GM21447 (cell line): ENCODE data around the gene LINC01488.

ENCODE experiments used
- ATAC-seq: cut with Tn5 transposase; IDR thresholded peaks from one replicate; pipeline ENCODE4 v1.9.1; 2021; ENCODE audit not compliant: unreplicated experiment

LINC01488 gene

DNA sequence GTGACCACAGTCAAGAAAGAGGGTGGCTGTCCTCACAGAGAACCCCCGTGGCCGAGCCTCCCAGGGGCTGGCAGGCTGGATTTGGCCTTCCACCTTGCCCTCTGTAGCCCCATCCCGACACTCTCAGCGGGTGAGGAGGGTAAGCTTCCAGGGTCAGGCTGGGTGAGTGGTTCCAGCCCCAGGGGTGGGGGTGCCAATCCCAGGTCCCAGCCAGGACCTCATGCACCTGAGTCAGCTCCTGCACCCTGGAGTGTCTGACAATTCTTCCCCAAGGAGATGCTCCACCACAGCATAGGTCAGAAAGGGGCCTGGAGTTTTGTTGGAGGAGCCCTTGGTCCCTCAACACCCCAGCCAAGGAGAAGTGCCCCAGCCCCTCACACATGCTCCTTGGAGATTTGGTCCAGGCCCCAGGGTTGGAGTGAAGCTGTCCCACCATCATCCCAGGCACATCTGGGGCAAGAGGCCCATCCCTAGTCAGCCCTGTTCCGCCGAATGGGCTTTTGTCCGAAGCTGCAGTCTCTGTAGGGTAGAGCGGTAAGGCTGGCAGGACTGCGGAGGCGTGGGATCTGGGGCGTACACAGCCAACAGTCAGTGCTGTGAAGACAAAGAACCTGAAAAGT lies 8.4 kb downstream of the LINC01488 start:
- no peak for ATAC-seq

DNA sequence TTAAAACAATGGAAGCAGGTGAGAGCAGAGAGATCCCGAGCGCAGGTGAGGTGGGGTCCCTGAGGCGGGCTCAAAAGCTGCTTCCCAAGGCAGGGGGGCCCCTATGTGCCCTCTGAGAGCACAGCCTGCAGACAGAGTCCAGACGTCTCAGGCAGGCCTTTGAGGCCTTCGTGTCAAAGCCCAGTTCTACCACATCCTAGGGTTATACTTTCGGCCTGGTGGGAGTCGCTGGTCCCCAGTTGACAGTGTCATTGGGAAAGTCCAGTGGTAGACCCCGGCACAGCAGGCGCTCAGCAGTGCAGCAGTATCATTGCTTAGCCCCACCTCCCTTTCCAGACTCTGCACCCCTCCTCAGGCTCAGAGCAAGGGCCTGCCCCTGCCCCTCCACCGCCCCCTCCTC lies 9.1 kb downstream of the LINC01488 start:
- ATAC-seq = no peak

DNA sequence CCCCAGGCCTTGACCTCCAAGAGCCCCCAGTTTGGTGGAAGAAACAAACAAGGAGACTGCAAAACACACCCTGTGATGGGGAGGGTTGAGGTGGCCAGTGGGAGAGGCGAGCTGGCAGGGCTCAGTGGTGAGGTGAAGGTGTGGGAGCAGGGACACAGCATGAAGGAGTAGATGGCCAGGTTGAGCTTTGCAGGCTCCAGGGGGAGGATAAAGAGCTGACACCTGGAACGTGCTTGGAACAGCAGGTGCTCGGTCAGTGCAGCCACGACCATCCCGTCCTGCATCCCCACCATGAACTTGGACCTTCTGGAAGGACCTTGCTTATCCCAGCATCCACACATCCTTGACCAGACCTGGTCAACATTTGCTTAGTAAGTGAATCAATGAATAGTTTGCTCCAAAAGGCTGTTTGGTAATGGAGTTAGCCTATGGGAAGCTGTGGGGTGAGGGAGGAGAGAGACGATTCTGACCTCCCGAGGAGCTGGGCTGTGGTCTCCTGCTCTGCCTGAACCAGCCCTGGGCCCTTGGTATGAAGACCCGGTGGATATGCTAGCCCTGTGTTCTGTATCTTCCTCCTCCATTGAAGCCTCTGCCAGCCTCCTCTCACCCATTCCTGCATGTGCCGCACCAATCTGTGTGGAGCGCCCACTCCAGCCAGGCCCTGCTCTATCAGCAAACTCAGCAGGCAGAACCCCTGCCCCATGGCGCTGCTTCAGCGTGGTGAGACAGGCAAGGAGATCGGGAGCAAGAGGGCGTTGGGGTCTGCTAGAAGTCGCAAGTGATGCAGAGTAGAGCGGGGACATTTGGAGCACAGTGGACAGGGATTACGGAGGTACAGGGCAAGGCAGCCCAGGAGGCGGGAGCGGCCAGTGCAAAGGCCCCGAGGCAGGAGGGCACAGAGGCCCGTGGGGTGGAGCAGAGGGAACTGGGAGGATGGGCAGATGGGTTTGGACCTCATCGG lies 9.9 kb downstream of the LINC01488 start:
- ATAC-seq = no peak

DNA sequence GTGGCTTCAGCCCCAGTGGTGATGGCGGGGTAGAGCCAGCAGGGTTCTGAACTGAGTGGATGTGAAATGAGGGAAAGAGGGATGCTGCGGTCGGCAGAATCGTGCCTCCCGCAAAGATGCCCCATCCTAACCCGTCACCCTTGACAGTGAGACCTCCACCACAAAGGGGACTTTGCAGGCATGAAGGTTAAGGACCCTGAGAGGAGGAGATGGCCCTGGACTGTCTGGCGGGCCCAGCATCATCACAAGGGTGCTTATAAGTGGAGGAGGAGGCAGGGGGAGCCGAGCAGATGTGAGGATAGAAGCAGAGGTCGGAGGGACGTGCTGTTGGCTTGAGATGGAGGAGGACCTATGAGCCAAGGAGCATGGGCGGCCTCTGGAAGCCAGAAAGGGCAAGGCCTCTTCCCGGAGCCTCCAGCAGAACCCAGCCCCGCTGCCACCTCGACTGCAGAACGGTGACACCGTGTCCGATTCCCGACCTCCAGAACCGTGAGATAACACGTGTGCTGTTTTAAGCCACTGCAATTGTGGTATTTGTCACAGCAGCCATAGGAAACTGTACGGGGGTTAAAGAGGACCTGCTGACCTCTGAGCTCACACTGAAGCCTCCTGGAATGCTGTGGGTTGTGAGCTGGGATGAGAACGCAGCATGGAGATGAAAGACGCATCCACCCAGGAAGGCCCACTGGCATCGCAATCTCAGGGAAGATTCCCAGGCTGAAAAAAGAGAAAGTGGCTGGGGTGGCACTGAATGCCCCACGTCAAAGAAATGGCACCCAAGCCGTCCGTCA lies 10.9 kb downstream of the LINC01488 start:
- no peak for ATAC-seq

DNA sequence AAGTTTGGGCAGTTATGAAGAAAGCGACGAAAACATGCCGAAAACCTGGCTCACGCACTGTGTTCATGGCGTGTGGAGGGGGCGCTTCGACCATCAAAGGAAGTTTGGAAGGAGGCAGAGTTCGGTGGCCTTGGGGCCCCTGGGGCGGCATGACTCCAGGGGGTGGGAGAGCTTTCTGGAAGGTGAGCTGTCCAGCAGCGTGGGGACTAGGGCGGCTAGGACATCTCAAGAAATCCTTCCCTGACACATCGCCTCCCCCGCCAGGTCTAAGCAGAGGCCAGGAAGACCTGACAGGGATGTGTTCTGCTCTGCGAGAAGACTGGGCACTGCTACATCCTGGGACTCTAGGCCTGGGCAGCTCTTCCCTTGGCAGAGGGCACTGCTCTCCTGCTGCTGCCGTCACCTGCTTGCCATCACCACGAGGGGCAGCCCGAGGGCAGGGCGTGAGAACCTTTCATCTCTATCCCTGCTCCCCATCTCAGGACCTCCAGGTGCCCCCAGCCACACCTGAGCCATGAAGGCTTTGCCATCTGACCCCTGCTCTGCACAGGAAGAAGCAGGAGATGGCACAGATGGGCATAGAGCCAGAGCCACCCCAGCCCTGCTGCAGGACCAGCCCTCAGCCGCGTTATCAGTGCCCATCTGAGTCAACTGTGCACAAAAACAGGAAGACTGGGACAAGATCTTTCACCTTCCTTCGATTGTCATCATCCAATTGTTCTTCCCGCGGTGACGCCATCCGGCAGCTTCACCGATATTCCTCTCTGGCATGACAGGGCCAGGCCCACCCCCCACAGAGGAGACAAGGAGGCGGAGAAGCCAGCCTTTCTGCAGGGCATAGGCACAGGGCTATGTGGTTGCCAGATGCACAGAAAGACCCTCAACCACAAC lies 12.7 kb downstream of the LINC01488 start:
- no peak for ATAC-seq

DNA sequence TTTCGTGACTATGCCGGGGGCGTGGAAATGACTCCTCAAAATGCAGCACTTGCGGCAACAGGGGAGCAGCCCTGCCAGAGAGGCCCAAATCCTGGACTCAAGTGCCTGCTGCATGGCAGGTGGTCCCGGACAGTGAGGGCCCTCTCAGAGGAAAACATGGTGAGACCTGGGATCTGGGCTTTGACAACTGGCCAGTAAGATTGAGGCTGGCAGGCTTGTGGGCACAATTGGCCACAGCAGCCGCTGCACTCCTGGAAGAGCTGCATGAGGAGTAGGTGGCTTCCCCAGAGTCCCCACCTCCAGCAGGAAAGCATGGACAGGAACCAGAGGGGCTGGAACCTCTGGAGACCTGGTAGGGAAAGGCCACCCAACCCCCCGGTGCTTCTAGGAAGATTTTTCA lies 13.4 kb downstream of the LINC01488 start:
- no peak for ATAC-seq

DNA sequence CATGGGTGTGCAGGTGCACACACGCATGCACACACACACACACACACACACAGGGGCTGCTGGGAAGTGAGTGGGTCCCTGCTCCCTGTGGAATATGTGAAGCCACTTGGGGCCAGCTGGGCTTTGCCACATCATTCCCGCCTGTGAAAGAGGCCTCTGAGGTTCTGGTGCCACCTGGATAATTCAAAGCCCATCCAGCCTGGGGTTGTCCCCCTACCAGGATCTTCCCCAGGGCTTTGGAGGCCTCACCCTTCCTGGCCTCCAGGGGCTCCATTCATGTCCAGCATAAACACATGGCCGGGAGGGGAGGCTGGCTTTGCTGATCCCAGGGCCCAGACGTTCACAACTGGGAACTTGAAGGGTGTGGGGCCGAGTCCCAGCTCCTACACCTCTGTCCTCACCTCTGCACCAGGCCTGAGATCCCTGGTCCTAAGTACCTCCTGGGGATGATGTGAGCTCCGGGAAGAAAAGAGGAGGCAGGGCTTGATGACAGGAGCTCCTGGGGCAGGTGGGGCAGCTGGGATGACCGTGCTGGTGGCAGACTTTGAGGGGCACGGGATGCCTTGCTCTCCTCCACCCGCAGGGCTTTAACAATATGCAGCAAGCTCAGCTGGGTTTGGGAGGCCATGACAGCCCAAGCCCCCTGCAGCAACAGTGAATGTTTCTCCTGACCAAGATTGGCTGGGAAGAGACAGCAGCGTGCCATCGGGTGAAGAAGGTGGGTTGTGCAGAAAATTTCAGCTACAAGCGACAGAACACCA lies 14.2 kb downstream of the LINC01488 start:
- ATAC-seq = no peak

DNA sequence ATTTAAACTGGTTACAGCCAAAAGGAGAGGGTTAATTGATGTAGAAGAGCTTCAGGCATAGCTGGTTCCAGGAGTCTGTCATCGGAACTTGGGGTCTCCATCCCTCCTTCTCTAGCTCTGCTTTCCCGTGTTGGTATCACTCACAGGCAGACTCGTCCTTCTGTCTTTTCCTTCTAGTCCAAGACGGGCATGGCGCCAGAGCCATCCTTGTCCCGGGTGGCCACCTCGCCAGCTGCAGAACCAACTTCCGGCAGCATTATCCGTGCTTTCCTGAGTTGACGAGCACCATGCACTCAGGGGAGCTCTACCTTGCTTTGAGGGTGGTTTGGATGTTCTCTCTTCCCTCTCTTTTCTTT lies 14.7 kb downstream of the LINC01488 start:
- ATAC-seq = no peak

DNA sequence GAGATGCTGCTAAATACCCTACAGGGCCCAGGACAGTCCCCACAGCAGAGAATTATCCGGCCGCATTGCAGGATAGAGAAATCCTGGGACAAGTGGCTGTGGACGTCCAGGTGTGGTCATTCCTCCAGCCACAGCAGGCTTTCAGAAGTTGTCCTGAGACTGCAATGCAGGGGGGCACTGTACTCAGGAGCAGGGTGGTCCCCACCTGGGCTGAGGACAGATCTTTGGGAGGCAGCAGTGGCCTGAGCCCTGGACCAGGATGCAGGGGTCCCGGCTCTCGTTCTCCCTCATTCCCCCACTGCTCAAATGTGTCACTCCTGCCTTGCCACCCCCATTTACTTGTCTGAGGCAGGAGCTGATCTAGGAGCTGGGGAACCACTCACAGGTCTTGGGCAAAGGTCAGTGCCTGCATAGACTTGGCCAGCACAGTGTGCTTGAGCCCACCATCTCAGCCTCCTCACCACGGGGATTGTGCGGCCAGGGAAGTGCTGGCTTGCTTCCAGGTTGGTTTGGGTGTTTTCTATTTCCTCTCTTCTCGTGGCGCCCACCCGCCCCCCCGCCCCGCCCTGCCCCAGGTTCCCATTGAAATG lies 15.3 kb downstream of the LINC01488 start:
- ATAC-seq = no peak

DNA sequence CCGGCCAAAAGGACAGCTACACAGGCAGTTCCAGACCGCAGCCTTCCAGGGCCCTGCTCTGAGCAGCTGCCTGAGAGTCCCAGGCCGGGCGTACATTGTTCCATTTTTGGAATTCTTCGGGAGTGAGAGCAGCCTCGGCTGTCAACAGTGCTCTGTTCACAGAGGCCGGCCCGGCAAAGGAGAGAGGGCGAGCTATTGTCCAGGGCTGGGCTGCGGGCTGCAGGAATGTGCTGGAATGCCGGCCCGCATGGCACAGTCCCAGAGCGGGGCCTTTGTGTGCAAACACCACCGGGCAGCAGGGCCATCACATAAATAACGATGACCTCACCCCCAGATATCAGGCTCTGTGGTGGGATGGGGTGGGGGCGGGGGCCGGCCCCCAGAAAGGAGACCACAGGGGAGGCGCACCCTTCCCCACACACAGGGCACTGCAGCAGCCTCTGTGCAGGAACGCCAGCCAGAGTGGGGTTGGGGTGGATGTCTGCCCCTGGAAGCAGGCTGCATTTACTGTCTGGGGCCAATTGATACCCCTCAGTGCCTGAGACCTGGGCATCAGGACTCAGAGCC lies 15.8 kb downstream of the LINC01488 start:
- no peak for ATAC-seq

DNA sequence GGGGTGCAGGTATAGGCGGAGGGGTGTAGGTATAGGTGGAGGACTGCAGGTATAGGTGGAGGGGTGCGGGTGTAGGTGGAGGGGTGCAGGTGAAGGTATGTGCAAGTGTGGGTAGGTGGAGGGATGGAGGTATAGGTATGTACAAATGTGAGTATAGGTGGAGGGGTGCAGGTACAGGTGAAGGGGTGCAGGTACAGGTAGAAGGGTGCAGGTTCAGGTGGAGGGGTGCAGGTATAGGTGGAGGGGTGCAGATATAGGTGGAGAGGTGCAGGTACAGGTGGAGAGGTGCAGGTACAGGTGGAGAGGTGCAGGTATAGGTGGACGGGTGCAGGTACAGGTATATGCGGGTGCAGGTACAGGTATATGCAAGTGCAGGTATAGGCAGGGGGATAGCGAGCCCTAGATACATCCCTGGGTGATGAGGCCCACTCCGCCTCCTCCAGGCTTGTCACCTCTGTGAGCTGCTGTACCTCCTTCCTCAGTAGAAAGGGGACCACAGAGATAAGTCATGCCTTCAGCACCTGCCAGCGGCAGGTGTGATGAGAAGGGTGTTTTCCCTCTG lies 17.2 kb downstream of the LINC01488 start:
- no peak for ATAC-seq

DNA sequence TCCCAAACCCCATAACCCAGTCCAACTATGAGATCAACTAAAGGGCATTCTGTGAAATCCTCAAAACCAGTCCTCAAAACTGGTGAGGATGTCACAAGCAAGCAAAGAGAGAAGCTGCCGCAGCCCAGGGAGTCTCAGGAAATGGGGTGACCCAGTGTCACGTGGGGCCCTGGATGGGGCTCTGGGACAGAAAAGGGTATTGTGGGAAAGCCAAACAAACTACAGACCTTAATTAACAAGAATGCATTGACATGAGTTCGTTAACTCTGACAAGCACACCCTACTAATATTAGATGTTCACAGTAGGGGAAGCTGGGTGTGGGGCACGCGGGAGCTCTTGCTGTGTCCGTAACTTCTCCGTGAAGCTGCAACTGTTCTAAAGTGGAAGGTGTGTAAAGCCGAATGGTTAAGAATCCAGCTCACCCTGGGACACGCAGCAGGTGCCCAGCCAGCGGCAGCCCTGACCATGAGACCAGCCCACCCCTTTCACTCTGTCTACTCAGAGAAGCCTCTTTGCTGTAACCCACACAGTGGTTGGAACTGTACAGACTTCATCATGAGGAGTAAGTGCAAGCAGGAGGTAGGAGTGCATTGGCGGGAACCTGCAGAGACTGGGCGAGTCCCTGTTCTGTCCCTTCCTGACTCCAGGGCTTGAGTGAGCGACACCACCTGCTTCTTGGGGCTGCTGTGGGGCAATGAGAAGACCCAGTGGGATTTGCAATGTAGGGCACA lies 17.9 kb downstream of the LINC01488 start:
- no peak for ATAC-seq

DNA sequence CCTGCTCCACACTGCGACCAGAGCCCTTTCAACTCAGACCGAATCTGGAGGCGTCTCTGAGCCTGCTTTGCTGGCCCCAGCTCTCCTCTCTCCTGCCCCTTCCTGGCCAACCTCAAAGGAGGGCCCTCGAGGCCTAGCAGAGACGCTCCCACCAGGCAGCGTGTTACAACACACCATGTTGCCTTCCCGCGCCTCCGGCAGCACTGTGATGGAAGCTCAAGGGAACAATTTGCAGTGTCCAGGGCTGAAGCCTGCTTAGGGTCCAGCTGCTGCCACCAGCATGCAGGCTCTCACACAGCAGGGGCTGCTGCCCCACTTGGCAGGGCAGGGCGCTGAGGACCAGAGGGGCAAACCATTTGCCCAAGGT lies 18.4 kb downstream of the LINC01488 start:
- ATAC-seq = no peak

DNA sequence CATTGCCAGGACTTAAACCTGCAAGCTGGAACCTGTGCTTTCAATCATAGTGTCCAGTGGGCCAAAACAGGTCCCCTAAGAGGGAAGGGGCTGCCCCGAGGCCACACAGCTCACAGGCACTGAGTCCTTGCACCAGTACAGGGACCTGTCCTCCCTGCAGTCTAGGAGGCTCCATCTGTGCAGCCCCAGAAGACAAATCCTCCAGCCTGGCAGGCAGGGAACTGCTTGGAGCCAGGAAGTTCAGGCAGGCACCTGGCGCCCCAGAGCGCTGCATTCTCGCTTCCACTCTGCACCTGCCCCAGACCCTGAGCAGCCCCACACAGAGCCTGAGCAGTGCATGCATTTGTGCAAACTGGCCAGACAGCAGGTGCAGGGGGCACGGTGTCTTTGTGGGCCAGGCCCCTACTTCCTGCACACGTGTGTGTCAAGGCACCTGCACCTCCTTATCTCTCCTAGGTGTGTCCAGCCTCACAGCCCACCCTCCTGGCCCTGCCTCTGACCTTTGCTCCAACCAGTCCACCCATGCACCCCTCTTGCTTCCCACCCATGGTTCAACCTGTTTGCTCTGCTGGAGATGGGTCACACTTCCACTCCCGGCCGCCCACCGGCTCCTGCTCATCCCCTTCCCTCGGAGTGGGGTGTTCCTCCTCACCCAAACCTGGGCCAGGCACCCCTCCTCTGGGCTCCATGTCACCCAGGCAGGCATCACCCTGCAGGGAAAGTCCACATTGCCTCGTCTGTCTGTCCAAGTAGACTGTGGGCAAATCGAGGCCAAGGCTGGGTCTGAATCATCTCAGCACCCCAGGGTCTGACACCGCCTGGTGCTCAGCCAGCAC lies 19.0 kb downstream of the LINC01488 start:
- ATAC-seq = no peak

DNA sequence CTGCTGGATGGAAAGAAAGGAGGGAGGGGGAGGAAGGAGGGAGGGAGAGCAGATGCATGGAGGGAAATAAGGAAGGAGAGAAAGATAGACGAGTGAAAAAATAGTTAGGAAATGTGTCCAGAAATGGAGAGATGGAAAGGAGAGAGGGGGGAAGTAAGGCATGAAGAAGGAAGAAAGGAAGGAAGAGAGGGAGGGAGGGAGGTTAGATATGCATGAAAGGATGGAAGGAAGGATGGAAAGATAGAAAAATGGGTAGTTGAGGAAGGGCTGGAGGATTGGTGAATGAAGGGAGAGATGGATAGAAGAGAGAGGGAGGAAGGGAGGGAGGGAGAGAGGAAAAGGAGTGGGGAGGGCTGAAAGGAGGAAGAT lies 19.6 kb downstream of the LINC01488 start:
- no peak for ATAC-seq

DNA sequence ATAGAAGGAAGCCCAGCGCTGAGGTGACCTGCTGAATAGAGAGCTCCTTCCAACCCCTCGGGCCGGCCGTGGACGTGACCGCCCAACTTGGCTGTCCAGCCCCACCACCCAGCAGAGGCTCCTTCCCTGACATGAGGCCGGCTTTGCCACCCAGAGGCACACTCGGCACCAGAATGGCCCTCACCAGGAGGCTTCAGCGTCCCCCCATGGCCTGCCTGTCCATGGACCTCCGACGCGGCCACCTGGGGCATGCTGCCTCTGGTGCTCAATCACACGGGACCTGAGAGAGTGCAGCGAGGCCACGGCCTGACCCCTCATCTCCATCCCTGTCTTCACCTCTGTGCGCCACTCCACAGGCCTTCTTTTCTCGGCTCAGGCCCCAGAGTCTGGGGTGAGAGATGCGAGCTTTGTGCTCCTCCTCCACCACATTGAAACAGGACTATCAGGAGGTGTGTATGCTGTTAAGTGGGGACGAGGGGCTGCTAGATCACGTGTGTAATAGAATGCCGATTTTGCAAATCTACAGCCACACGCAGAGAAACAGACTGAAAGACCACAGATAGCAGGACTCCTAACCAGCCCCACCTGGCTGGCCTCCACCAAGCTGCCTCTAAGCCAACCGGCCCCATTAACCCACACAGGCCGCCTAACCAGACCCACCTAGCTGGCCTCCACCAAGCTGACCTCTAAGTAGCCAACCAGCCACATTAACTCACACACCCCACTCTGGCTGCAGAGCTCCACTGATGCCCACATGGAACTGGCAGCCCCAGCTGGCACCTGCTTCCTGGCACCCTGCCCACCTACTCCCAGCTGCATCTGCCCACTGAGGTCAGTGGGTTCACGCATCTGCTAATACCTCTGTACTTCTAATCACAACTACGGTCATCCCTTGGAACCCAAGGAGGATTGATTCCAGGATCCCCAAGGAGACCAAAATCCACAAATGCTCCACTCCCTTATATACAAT lies 20.7 kb downstream of the LINC01488 start:
- ATAC-seq = no peak
